GM19328 (cell line): ENCODE data around the gene SLC39A13.

ENCODE experiments used
- ATAC-seq: cut with Tn5 transposase; IDR thresholded peaks from one replicate; pipeline ENCODE4 v1.9.1; 2021; ENCODE audit warnings: mild to moderate bottlenecking, moderate library complexity; ENCODE audit not compliant: unreplicated experiment

The SLC39A13 gene

DNA sequence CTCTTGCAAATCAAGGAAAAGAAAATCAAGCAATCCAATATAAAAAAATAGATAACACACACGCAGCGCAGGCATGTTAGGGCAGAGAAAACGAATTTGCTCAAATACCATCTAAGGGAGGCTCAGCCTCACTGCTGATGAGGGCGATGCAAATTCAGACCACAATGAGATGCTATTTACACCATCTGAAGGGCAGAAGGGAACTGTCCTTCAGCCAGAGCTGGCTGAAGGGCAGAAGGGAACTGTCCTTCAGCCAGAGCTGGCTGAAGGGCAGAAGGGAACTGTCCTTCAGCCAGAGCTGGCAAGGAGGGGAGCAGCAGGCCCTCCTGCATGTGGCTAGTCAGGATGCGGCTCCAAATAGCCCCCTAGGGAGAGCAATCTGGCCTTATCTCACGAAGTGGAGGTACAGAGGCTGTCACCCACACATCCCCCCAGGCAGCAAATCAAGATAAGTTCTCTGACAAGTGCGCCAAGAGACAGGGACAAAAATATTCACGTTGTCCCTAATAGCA is 7.6 kb upstream of the SLC39A13 start:
- peak; percentile 55 for ATAC-seq

DNA sequence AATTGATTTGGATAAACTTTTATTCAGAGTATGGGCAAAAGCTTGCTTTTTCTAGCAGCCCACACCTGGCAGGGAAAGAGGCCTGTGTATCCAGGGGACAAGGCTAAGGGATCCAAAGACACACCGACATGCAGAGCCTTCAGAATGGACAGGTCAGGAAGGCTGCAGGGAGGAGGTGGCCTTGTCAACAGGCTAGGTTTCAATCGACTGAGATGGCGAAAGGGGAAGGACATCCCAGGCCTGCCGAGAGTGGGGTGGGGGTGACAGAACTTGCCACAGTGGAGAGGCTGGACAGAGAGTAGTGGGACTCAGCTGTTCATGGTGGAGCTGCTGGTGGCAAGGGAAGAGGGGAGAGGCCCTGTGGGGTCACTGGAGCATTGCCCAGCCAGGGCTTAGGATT is 5.3 kb upstream of the SLC39A13 start:
- no peak for ATAC-seq

- ATAC-seq: no peak
Measured at GRCh38 chr11:47403571-47403970, 4.8 kb upstream of the SLC39A13 start.

DNA sequence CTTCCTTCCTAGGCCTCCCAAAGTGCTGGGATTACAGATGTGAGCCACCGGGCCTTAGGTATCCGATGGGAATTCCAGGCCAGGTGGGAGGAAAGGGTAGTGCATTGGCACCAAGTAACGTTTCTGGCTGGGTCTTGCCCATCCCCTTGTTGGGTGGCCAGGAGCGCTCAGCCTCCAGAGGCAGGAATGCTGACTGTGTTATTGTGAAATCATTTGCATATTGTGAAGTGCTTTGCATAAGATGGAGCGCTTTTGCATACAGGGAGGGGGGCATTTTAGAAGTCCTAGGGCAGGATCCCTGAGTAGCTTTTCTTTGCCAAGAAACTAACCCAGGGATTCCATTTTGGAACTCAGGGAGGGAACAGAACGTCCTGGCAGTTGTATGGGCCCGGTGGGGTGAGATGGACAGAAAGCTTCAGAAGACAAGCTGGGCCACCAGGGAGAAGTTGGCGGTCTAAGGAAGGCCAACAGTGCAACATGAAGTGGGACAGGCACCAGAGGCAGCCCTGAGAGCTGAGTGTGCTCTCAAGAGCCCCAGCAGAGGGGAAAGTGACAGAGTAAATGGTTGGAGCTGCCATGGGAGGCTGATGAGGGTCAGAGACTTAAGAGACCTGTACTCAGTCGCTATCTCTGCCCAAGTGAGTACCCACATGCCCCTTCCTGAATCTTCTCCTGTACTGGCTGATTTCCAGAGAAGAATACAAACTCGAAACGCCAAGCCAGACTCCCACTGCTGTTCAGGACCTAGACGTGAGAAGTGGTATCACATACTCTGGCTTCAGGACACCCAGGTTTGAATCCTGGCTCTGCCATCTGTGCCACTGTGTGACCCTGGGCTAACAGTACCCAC is 1.3 kb upstream of the SLC39A13 start:
- ATAC-seq: no peak

DNA sequence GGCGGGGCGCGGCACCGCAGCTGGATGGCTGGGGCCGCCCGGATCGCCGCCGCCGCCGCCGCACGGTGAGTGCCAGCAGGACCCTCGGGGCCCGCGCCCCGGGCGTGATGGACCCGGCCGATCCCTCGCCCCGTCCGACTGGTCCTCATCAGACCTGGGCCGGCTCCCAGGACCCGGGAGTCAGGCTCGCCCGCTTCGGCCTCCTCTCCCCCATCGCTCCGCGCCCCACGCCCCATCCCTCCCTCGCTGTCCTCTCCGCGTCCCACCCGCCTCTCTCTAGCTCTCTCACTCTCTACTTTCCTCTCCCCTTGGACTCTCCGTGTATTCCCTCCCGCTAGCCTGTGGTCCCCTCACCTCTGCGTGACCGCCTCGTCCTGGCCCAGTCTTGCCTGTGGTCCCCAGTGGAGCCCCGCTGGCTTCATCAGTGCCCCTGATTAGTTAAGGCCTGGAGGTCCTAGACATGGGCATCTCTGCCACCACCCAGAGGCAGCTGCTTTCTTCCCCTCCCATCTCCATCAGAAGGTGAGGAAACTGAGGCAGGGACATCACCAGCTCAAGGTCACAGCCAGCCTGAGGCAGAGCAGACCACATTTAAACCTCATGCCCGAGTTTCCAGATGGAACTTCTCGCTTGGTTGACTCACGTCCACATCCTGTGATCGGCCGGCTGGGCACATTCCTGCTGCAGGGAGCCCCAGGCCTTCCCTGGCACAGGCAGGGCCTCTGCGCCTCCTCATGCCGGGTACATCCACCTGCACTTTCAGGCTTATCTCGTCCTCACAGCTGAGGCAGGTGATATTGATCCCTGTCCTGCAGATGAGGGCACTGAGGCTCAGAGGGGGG is 429 bp downstream of the SLC39A13 start:
- ATAC-seq: no peak

GRCh38 chr11:47409440-47410369 is 1.3 kb downstream of the SLC39A13 start:
- no peak for ATAC-seq

GRCh38 chr11:47410370-47411264 is 2.2 kb downstream of the SLC39A13 start:
- no peak for ATAC-seq

- ATAC-seq: no peak
Measured at GRCh38 chr11:47411884-47412746, 3.7 kb downstream of the SLC39A13 start.

- no peak for ATAC-seq
Measured at GRCh38 chr11:47413351-47413750, 5.0 kb downstream of the SLC39A13 start.

- ATAC-seq: no peak
Measured at GRCh38 chr11:47413908-47414684, 5.7 kb downstream of the SLC39A13 start.

- ATAC-seq: no peak
Measured at GRCh38 chr11:47414685-47415070, 6.3 kb downstream of the SLC39A13 start.

- no peak for ATAC-seq
Measured at GRCh38 chr11:47415091-47415854, 6.9 kb downstream of the SLC39A13 start.

GRCh38 chr11:47415949-47416472 is 7.6 kb downstream of the SLC39A13 start:
- no peak for ATAC-seq

GRCh38 chr11:47417712-47418111 is 9.3 kb downstream of the SLC39A13 start:
- ATAC-seq: no peak

DNA sequence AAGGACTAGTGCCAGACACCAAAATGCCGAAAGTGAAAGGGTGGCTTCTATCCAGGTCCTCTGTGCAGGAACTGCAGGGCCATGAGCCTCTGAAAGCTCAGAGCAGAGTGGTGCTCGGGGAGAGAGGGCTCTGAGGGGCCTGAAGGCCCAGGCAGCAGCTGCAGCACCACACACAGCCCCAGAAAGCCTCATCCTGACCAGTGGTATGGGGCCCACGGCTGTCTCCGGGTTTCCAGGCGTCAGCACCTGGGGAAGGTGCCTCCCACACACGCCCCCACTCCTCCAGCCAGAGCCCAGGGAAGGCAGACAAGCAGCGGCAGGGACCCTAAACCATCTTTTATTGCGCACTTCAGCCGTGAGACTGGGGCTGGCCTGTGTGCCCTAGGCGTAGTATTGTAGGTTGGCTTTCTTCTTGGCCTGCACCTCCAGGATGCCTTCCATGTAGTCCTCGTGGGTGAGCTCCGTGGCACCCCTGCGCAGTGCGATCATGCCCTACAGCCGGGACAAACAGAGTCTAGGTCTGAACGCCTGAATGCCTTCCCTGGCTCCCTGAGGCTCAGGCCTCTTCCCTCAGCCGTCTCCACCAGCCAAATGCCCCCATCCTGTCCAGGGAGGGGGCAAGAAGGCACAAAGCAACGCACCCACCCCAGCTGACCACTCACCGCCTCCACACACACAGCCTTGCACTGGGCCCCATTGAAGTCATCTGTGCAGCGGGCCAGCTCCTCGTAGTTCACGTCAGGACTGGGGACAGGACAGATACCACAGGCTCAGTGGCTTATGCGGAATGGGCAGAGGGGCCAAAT is 10.3 kb downstream of the SLC39A13 start:
- no peak for ATAC-seq

DNA sequence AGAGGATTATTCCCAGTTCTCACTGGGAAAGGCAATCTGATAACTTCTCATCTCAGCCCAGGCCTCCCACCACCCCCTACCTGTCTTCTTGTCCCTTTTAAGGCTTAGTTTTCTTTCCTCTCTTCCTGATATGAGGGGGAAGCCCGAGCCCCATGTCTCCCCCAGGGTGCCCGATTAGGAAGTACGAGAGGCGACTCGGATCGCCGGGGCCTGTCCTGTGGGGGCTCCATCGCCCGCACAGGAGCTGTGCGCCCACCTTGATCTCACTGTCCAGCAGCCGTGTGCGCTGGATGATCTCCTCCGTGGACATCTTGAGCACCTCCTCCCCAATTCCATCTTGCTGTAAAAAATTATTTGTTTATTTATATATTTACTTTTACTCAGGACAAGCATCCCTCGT is 17.2 kb downstream of the SLC39A13 start:
- ATAC-seq: no peak
